ENCODE measurements around the gene SYNPO2.
"Not testable (repeated sequence)": the region's sequence is repeated elsewhere in the genome, so short reads cannot be mapped to it uniquely, and the experiment has no call there.

Gene SYNPO2

DNA sequence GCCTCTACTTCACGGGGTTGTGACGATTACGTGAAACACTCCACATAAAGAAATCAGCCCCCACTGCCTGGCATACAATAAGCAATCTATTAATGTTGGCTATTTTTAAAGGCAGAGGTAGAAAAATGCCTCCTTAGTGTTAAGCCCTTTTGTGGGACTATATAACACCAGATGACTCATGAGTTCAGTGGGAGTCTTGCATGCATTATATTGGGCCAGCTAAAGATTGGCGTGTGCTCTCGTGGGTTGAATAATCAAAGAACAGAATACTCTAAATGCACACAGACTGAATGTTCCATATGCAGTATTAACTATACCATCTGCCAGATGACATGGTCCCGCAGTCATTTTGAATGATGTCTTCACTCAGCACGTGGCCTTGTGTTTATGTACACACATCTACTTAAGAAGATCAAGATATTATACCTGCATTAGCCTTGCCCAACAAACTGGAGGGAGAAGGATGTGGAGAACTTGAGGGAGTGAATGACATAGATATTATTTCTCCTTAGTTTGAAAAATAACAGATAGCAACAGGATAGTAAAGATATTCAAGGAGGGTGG is 162.0 kb downstream of the SYNPO2 start:
- no peak for DNase-seq (ENCODE audit: low read depth)
- H3K4me3 ChIP-seq (ENCODE audit: low read length), result no peak overlapping the region
- TF ChIP-seq CTCF (conservative IDR thresholded peaks at IDR 0.05; ENCODE audit: low read depth, low read length), result no peak

DNA sequence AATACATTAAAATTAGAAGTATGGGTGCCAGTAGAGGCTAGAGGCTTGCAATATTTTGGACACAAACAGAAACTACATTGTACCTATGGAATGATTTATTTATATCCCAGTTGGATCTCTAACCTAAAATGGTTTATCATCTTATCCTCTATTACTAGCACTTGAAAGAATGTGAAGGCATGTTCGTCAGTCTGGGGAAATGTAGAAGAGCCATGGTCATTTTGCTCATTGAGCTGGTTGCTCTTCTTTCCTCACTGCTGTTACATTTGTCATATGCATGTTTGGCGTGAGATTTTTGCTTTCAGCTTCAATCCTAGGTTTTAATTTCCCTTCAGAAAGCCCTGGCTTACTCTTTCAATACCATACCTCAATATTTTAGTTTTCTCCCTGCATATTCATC is 164.6 kb downstream of the SYNPO2 start:
- H3K4me3 ChIP-seq (ENCODE audit: low read length), result no peak overlapping the region

DNA sequence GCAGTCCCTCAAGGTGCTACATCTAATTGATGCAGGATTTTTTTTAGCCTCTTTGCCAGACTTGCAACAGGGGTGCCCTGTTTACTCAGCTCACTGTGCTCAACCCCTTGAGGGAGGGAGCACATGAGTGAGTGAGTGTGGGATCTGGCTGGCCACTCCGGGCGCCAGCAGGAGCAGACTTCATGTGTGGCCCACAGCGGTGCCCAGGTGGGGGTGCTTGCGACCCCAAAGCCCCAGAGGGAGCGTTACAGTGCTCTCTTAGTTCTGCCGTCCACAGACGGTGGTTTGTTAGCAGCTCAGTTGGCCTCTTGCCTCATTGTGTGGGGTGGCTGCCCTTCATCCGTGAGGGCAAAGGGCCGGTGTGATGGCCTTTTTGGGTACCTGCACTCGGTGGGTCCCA is 165.3 kb downstream of the SYNPO2 start:
- no peak for TF ChIP-seq CTCF (conservative IDR thresholded peaks at IDR 0.05; ENCODE audit: low read depth, low read length)
- DNase-seq (ENCODE audit: low read depth), result no peak
- no peak overlapping the region for H3K4me3 ChIP-seq (ENCODE audit: low read length)

More for the DNA sequence above, 164.6 kb downstream of the SYNPO2 start:
- no peak for DNase-seq (ENCODE audit: low read depth)
- no peak for TF ChIP-seq CTCF (conservative IDR thresholded peaks at IDR 0.05; ENCODE audit: low read depth, low read length)

- no peak for TF ChIP-seq CTCF (conservative IDR thresholded peaks at IDR 0.05; ENCODE audit: low read depth, low read length)
- DNase-seq (ENCODE audit: low read depth), result no peak
- no peak overlapping the region for H3K4me3 ChIP-seq (ENCODE audit: low read length)
Observed at GRCh38 chr4:119057417-119057816, 168.8 kb downstream of the SYNPO2 start.

DNA sequence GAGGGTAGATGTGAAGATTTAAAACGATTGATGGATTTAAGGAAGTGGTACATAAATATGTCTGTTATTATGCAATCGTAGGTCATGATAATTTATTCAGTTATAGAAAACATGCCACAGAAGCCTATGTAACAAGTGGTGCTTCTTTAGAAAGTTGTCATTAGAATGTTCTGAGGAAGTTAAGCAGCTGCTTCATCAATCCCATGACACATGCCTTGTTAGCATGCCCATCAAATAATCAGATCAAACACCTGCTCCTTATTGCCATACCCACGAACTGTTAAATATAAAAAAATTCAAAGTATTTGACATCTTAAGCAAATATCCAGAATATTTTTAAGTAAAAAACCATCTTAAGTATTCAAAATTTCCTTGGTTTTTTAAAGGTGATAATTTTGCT is 170.6 kb downstream of the SYNPO2 start:
- no peak overlapping the region for H3K4me3 ChIP-seq (ENCODE audit: low read length)
- TF ChIP-seq CTCF (conservative IDR thresholded peaks at IDR 0.05; ENCODE audit: low read depth, low read length), result no peak
- no peak for DNase-seq (ENCODE audit: low read depth)

- not testable (repeated sequence) for H3K4me3 ChIP-seq (ENCODE audit: low read length); DNase-seq (ENCODE audit: low read depth)
Observed at GRCh38 chr4:119067125-119067524, 178.5 kb downstream of the SYNPO2 start.

DNA sequence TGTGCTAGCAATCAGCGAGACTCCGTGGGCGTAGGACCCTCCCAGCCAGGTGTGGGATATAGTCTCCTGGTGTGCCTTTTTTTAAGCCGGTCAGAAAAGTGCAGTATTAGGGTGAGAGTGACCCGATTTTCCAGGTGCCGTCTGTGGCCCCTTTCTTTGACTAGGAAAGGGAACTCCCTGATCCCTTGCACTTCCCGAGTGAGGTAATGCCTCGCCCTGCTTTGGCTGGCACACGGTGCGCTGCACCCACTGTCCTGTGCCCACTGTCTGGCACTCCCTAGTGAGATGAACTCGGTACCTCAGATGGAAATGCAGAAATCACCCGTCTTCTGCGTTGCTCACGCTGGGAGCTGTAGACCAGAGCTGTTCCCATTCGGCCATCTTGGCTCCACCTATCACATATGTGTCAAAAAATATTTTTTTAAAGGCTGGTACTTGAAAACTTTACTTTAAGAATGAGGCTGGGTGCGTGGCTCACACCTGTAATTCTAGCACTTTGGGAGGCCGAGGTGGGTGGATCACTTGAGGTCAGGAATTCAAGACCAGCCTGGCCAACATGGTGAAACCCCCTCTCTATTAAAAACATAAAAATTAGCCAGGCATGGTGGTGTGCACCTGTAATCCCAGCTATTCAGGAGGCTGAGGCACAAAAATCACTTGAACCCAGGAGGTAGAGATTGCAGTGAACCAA is 179.2 kb downstream of the SYNPO2 start:
- H3K4me3 ChIP-seq (ENCODE audit: low read length); DNase-seq (ENCODE audit: low read depth): not testable (repeated sequence)

GRCh38 chr4:119068529-119068962 is 179.9 kb downstream of the SYNPO2 start:
- TF ChIP-seq CTCF (conservative IDR thresholded peaks at IDR 0.05; ENCODE audit: low read depth, low read length), result no peak
- no peak for DNase-seq (ENCODE audit: low read depth)
- H3K4me3 ChIP-seq (ENCODE audit: low read length), result no peak overlapping the region
